Stimulated activated CD8-positive, alpha-beta memory T cell treated with anti-CD3 and anti-CD28 coated beads, Interleukin-15, amount 100 ng/mL, for 24 hours (primary cell): ENCODE measurements around the gene ZBTB17.
"Not testable (repeated sequence)": the region's sequence is repeated elsewhere in the genome, so short reads cannot be mapped to it uniquely, and the experiment has no call there.

Experiments used
- DNase-seq: peaks from one replicate; pipeline ENCODE4 v3.0.0-alpha.2; 2020; ENCODE audit warnings: low read depth

ZBTB17 gene

GRCh38 chr1:15988856-15989736 lies 13.2 kb upstream of the ZBTB17 start:
- DNase-seq, result no peak

DNA sequence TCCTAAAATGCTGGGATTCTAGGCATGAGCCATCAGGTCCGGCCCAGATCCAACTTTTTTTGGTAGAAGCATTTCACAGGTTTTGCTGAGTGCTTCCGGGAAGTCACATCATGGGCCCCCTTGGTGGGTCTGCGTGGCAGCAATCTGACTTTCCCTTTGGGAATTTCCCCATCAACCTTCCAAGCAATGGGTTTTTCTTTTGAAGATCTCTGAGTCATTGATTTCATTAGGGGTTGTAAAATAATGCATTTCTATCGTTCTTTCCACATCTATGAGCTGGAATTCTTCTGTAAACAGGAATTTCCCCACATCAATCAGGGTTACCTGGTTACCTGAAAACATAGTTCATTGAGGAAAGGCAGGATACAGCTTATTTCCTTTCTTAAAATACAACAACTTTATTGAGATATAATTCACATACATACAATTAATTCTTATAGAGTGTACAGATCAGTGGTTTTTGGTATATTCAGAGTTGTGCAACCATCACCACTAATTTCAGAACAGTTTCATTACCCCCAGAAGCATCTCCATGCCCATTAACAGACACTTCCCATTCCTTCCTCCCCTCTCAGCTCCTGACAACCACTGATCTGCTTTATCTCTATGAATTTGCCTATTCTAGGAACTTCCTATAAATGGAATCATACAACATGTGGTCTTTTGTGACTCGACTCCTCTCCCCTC lies 9.9 kb upstream of the ZBTB17 start:
- DNase-seq, result no peak

DNA sequence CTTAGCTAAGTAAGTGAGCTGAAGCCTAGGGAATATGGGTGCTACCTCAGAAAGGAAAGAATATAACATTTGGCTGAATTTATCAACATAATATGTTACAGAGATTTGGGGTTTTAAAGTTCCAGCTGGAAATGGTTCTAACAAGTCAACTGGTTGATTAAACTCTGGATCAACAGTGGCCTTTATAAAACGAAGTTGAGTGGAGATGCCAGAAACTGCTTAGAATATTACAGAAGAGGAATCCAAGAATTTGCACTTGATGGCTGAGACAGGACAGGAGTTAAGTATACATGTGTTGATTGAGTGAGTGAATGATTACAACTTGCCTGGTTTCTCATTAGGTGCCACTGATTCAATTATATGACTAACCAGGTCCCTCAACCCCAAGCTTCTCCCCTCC lies 7.4 kb upstream of the ZBTB17 start:
- no peak for DNase-seq

DNA sequence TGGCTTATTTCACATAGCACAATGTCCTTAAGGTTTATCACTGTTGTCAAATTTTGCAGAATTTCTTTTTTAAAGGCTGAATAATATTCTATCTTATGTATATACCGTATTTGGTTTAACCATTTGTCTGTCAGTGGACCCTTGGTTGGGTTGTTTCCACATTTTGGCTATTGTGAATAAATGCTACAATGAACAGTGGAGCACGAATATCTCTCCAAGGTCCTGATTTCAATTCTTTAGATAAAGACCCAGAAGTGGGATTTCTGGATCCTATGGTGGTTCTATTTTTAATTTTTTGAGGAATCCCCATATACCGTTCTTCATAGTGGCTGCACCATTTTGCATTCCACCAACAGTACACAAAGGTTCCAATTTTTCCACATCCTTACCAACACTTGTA lies 5.8 kb upstream of the ZBTB17 start:
- DNase-seq, result no peak

GRCh38 chr1:15977947-15978346 lies 2.0 kb upstream of the ZBTB17 start:
- DNase-seq, result not testable (repeated sequence)

DNA sequence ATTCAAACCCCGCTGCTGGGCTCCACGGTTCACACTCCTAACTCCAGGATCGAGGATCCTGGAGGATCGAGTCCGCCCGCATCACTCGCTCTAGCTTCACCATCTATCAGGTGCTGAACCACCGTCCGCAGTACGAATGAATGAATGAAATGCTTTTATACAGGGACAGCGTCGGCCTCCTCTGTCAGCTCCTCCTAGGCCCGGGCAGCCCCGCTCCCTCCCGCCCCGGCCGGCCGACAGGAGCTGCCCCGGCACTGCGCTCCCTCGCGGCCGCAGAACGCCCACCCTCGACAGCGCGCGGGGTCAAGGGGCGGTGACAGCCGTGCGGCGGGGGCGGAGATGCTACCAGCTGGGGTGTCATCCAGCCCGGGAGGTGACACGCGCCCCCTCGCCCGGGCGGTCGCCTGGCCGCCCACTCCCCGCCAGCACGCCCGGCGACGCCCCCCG lies 520 bp downstream of the ZBTB17 start:
- peak; percentile 64 for DNase-seq

GRCh38 chr1:15974855-15975254 lies 1.0 kb downstream of the ZBTB17 start:
- no peak for DNase-seq

- DNase-seq, result no peak
Observed at GRCh38 chr1:15973772-15974171, 2.1 kb downstream of the ZBTB17 start.

DNA sequence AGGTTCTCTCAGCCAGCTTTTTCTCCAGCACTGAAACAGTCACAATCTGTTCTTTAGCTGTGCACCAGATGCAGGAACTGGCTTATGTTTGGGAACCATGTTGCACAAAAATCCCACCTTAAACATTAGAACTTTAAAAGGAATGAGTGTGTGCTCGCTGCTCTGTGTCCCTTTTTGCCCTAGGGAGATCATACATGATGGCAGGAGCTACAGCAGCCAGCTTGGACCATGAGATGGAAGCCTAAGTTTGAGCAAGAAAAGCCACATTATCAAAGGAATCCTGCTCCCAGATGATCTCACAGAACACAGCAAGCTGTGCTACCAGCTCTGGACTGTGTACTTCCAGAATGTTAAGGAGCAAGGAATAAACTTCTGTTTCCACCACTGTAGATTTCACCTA lies 3.5 kb downstream of the ZBTB17 start:
- DNase-seq, result no peak

DNA sequence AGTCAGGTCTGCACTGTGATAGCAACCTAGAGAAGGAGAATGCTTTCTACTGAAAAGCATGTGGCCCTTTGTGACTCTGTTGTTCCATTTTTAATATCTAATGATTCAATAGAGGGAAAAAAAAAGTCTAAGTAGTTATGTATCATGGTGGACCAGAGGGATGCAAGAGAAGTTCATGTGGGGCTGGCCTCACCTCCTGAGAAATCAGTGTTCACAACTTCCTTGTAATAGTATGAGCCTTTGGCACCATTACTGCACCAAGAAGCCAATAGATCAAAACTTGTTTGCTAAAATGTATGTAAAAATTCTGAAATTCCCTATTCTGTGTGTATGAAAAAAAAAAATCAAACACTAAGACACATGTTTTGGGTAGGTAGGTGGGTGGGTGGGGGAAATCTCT lies 5.0 kb downstream of the ZBTB17 start:
- no peak for DNase-seq

- no peak for DNase-seq
Observed at GRCh38 chr1:15969321-15969880, 6.5 kb downstream of the ZBTB17 start.

GRCh38 chr1:15968172-15968571 lies 7.7 kb downstream of the ZBTB17 start:
- DNase-seq, result no peak

DNA sequence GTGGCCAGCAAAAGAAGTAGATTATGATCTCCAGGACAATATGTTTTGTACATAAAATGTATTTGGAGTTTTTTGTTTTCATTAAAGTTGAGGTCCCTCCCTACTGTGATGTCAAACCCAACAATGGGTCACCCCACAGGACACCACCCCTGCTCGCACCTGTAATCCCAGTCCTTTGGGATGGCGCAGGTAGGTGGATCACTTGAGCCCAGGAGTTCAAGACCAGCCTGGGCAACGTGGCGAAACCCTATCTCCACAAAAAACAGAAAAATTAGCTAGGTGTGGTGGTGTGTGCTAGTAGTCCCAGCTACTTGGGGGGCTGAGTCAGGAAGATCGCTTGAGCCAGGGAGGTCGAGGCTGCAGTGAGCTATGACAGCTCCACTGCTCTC lies 9.0 kb downstream of the ZBTB17 start:
- no peak for DNase-seq

DNA sequence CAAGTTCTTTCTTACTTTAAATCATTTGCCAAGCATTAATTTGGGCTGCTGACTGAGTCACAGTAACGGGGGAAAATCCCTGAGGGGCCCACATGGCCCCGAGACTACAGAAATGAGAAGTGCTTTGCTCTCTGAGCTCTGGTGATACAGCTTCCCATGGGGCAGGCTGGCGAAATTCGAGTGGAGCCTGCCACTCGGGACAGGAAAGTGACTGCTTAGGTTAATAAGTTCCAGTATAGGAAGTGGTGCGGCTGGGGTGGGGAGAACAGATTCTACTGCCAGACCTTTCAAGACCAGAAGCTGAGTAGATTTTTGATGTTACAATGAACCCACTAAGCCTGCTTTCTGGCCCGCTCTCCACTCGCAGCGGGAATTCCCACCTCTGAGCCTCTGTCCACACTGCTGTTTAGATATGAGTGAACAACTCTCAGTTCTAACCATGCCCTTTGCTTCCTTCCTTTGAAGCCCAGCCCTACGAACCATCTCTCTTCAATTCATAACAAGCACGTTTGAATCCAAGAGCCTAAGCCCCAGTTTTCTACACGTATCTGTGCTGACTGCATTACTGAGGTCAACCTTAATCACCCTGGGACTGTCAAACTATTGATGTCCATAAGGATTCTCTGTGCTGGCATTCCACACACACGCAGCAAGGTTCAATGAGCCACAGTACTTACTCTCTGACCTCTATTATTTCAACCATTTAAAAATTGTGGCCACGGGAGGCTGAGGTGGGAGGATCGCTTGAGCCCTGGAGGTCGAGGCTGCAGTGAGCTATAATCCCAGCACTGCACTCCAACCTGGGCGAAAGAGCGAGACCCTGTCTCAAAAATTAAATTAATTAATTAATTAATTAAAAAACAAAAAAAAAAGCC lies 9.6 kb downstream of the ZBTB17 start:
- peak; percentile 36 for DNase-seq

DNA sequence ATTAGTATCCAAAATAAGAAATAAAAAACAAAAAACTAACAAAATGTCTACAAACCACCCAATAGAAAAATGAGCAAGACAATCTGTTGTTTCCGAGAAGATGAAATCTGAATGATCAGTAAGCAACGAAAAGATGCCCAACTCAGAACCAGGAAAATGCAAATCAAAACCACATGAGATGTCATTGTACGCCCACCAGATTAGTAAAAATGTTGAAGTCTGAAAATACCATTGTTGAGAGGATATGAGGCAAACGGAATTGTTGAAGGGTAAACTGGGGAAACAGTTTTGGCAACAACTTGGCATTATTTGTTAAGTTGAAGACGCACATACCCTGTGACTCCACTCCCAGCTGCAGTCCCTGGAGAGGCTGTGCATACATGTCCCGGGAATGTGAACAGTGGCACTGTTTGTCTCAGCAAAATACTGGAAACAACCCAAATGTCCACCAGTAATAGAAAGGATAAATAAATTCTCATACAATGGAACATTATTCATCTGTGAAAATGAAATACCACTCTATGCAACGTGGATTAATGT lies 10.6 kb downstream of the ZBTB17 start:
- DNase-seq, result no peak

GRCh38 chr1:15963968-15964648 lies 11.8 kb downstream of the ZBTB17 start:
- DNase-seq, result no peak

DNA sequence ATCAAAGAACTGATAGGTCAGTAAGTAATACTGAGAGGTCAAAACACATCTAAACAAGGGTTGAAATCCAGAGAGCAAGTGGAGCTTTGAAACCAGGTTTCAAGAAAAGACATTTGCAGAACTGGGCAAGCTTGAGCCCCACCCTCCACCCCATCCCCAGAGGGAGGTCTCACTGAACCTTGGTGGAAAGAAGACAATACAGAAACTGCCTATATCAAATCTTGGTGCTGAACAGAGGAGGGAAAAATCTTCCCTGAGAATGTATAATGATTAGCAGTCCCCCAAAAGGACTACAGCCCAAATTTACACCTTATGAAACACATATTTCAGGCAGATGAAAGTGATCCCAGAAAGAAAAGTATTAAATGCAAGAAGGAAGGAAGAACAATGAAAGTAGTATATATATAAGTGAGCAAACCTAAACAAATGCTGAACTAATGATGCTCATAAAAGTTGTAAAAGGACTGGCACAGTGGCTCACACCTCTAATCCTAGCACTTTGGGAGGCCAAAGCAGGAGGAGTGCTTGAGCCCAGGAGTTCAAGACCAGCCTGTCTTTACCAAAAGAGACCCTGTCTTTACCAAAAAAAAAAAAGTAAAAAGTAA lies 12.4 kb downstream of the ZBTB17 start:
- no peak for DNase-seq

- no peak for DNase-seq
Observed at GRCh38 chr1:15962671-15963362, 13.1 kb downstream of the ZBTB17 start.

- DNase-seq, result no peak
Observed at GRCh38 chr1:15962176-15962575, 13.7 kb downstream of the ZBTB17 start.

DNA sequence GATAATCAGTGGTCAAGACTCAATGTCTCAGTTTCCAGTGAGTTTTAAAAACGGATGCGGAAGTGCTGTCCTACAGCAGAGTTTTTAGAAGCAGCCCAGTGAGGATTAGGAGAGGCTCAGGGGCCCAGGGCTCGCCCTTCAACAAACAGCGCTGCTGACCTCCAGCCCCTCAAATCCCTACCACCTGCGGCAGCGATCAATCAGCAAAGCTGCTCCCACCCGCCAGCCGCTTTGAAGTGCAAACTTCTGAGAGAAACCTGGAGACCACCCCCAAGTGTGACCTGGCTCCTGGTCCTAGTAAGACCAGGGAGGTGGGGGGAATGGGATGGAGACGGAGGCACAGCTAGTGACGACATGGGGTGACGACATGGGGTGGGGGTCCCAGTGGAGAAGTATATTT lies 14.4 kb downstream of the ZBTB17 start:
- no peak for DNase-seq
